Sigmoid colon (tissue), 3 donors: ENCODE data around the gene ABCC1.

Experiments
- CTCF ChIP-seq, 4 experiments: fragments of 450-650 bp in 3 of 4; fragments of 200-600 bp in 1 of 4; IDR thresholded peaks; one replicate each; pipeline ENCODE4 v1.5.1; 2016 to 2019; ENCODE audit warnings: antibody characterized with exemption in 4 of 4, mild to moderate bottlenecking in 3 of 4, moderate library complexity in 2 of 4
- POLR2A ChIP-seq, 2 donors: fragments of 450-650 bp; IDR thresholded peaks; one replicate each; pipeline ENCODE4 v1.6.1; 2016; ENCODE audit warnings: antibody characterized with exemption in 2 of 2, mild to moderate bottlenecking in 2 of 2, moderate library complexity in 2 of 2

GRCh38 chr16:15986261-15986660 is 36.8 kb downstream of the ABCC1 start:
- TF ChIP-seq CTCF (IDR thresholded peaks at IDR 0.05): no peak
- no peak for TF ChIP-seq POLR2A (IDR thresholded peaks at IDR 0.05)
